Aorta (tissue), 5 donors: ENCODE results near the gene ZNF740. TPM values are rescaled to one million over a fixed set of nuclear protein-coding genes. Genes with fewer than 3 reads are reported as not detected.
A peak's percentile ranks its signal among the peaks of the same experiment; 100 is the strongest.

ENCODE experiments used
- ATAC-seq: fragments of 200-7000 bp; cut with Tn5 transposase; one replicate; pipeline ENCODE4 v1.9.1; 2022; ENCODE audit warnings: moderate library complexity; ENCODE audit not compliant: low FRiP score
- DNase-seq, 2 donors: peaks; one replicate each; pipeline ENCODE4 v3.0.0-alpha.2; 2020
- H3K27ac ChIP-seq, 2 donors: one replicate each; pipeline ENCODE4 v1.5.1; 2013; ENCODE audit warnings: low read length in 2 of 2, mild to moderate bottlenecking in 2 of 2, moderate library complexity in 2 of 2, control low read depth in 1 of 2, inconsistent platforms in 1 of 2, low read depth in 1 of 2
- H3K27me3 ChIP-seq, 2 donors: one replicate each; pipeline ENCODE4 v1.6.1; 2013; ENCODE audit warnings: control low read depth in 1 of 2, low read length in 1 of 2, mild to moderate bottlenecking in 1 of 2, moderate library complexity in 1 of 2; ENCODE audit not compliant: insufficient read depth in 2 of 2, control insufficient read depth in 1 of 2
- H3K36me3 ChIP-seq, 2 donors: one replicate each; pipeline ENCODE4 v1.6.1; 2013; ENCODE audit warnings: control low read depth in 1 of 2, low read length in 1 of 2, mild to moderate bottlenecking in 1 of 2; ENCODE audit not compliant: insufficient read depth in 2 of 2, control insufficient read depth in 1 of 2
- H3K4me1 ChIP-seq, 2 donors: one replicate each; pipeline ENCODE4 v1.6.1; 2013; ENCODE audit warnings: low read length in 2 of 2, control low read depth in 1 of 2, mild to moderate bottlenecking in 1 of 2, moderate library complexity in 1 of 2; ENCODE audit not compliant: insufficient read depth in 2 of 2, control insufficient read depth in 1 of 2
- H3K4me3 ChIP-seq, 2 donors: one replicate each; pipeline ENCODE4 v1.5.1; 2013; ENCODE audit warnings: low read length in 2 of 2, control low read depth in 1 of 2, mild to moderate bottlenecking in 1 of 2
- H3K9me3 ChIP-seq: one replicate; pipeline ENCODE4 v1.6.1; 2013; ENCODE audit warnings: mild to moderate bottlenecking, low read length; ENCODE audit not compliant: control insufficient read depth
- WGBS, 2 donors: extraction: QIAGEN DNeasy Blood & Tissue Kit; methylation state at CpG; one replicate each; pipeline ENCODE4 v1.1.7; 2013; 5-methylcytosine and 5-hydroxymethylcytosine counted together
- intact Hi-C, 2 donors: fragments of 100-400 bp; cut with DNase I; formaldehyde crosslinking; loops; one replicate each; pipeline versions ENCODE4 v1.14.2 to v1.15.0; 2022
- polyA plus RNA-seq, 2 donors: library from polyadenylated mRNA; stranded (reverse); fragments of 200-250 nt; gene quantifications; one replicate each; pipeline ENCODE4 v1.2.3, GENCODE V29; 2013
- total RNA-seq, 2 donors: library from RNA; stranded (reverse); fragmentation: NEBNext Ultra II Directional; extraction: Animal tissue kit (Norgen Biotek cat#: 25700); gene quantifications; one replicate each; pipeline ENCODE4 v1.2.1, GENCODE V29; 2021
- donor health status: healthy with polysubstance abuse.
- donor health status: Bipolar disorder and iron deficiency.
- donor health status: DM: no; HTN: no; CAD: no.
- donor health status: DM: no; HTN: no; CAD: no.
- donor health status: DM: yes; HTN: yes; CAD: no.

ZNF740 gene
- total and polyA plus RNA-seq, 4 donors, result 4.1 to 46.3 (median 24.8) TPM

DNA sequence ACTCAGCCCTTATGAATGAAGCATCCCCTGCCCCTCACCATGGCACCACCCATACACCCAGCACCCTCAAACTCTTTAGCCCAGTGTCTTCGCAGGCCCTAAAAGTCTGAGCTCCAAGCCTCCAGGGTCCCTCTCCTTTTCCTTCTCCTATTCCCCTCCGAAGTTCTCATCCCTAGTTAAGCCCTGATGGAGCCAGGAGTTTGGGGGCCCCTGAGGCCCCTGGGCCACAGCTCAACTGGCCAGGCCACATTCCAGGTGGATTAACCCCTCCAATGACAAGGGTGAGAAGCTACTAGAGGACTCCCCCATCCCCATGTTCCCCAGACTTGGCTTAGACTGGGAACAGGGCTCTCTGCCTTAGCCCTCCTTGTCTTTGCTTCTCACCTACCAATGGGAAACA is 48.9 kb downstream of the ZNF740 start:
- Histone ChIP-seq H3K9me3 (no peaks in the 10 kb centered on the region), H3K36me3 (peaks cover 0 to 2% of the 10 kb centered on the region in 2 donors), H3K4me3 (no peak overlapping the region), H3K27me3 (no peaks in the 10 kb centered on the region), H3K4me1 (peaks cover 0 to 4% of the 10 kb centered on the region in 2 donors), H3K27ac (peak overlapping the region in 1 of 2 donors; percentile 22)
- ATAC-seq (no peak), DNase-seq (peak in 1 of 2 donors; percentile 36)
- 82 to 85% methylated on average over 2 of the region's 2 CpGs for WGBS, 2 donors
- intact Hi-C loops, result no loop called here

DNA sequence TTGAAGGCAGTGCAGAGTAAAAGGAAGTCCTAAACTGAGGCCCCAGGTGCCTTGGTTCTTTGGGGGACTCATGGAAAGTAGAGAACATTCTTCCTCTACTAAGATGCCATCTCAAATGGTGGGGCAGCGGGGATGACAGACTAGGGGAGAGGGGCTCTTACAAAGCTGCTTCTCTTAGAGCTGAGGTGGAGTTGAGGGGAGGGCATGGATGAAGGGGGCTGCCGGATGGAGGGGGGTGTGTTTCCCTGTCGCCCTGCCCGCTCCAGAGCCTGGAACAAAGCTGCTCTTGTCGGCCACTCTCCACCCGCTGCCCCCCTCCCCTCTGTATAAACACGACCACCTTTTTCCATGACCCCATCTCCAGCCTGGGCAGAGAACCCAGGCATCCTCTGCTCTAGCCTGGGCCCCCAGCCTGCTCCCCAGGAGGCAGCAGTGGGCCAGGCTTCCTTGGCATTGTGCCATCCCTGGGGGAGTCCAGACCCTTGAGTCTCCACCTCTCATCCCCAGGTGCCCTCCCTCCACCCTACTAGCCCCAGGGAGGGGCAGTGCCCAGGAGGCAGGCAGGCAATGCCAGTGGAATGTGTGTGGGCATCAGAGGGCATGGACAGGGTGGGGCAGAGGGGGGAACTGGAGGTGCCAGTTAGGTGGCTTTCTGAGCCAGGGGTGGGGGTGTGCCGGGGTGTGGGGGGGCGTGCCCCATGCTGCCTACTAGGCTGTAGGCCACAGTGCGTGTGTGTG is 49.8 kb downstream of the ZNF740 start:
- ATAC-seq, result no peak
- H3K27ac ChIP-seq, result peak overlapping the region in 1 of 2 donors; percentile 33
- WGBS, 2 donors, result 35 to 52% methylated on average over 4 to 10 of the region's 10 CpGs
- no peaks in the 10 kb centered on the region for H3K9me3 ChIP-seq
- H3K36me3 ChIP-seq, result peaks cover 0 to 2% of the 10 kb centered on the region in 2 donors
- DNase-seq, result peak in 1 of 2 donors; percentile 76
- H3K4me3 ChIP-seq, result no peak overlapping the region
- no peaks in the 10 kb centered on the region for H3K27me3 ChIP-seq
- peaks cover 0 to 6% of the 10 kb centered on the region in 2 donors for H3K4me1 ChIP-seq
- intact Hi-C loops, result no loop called here

DNA sequence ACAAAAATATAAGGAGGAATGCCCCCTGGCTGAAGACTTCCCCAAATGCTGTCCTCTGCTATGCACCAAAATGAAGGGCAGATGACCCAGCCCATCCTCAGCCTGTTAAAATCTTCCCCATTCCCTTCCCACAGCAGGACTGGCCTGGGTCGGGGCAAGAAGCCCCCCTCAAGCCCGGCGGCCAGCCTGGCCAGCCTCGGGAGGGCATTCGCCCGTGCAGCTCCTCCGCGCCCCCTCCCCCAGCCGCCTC is 51.1 kb downstream of the ZNF740 start:
- Histone ChIP-seq H3K4me1 (peaks cover 0 to 6% of the 10 kb centered on the region in 2 donors), H3K4me3 (peak overlapping the region; percentile 55 to 84), H3K9me3 (no peaks in the 10 kb centered on the region), H3K36me3 (peaks cover 0 to 2% of the 10 kb centered on the region in 2 donors), H3K27ac (peak overlapping the region; percentile 26 to 79), H3K27me3 (no peaks in the 10 kb centered on the region)
- DNase-seq (no peak), ATAC-seq (no peak)
- intact Hi-C loops, result no loop called here
- WGBS, 2 donors, result 1 to 2% methylated on average over 9 of the region's 9 CpGs

DNA sequence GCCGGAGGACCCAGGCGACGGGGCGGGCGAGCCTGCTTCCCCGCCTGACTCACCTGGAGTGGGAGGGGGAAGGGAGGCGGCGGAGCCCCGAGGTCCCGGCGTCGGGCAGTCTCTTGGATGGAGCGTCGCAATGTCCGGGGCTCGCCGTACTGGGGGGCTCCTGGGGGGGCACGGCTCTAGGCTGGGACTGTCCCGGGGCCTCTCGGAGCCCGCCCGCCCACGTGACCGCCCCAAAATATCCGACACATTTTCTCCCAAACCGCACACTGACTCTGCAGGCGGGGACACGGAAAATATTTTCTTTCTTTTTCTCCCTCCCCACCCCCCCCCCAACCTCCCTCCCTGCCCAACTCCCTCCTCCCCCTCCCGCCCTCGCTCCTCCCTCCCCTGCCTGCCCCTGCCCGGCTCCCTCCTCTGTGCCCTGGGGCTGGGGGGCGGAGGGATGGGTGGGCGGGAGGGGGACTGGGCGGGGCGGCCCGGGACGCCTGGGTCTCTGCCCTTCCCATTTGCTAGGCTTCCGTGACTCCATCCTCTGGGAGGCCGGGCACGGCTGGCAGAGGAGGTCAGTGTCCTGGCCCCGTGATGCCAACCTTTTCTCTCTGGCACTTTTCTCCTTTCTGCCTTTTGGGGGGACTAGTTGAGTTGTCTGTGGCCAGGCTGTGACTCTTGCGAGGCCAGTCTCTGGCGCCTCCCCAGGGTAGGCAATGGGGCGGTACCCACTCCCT is 51.6 kb downstream of the ZNF740 start, which contains the start of gene RARG:
RARG (minus strand) TSS at position 289 of the 725 bp plus-strand sequence. CDS start 4,664 bp downstream, outside the sequence.
- Histone ChIP-seq H3K4me1 (peaks cover 0 to 6% of the 10 kb centered on the region in 2 donors), H3K36me3 (peaks cover 0 to 2% of the 10 kb centered on the region in 2 donors), H3K4me3 (peak within 1 kb of the TSS; percentile 55 to 84), H3K27ac (peak within 1 kb of the TSS; percentile 79 to 91), H3K27me3 (no peaks in the 10 kb centered on the region), H3K9me3 (no peaks in the 10 kb centered on the region)
- WGBS, 2 donors, result 0 to 1% methylated on average over 26 to 44 of the region's 44 CpGs
- peak; percentile 88 for ATAC-seq
- peak; percentile 84 to 92 for DNase-seq
- intact Hi-C loops, result loop anchor here in 1 of 2 donors (1.0 to 2.0 kb wide), 2 partner anchors 11 to 19 kb away; no protein-coding TSS in a partner anchor

DNA sequence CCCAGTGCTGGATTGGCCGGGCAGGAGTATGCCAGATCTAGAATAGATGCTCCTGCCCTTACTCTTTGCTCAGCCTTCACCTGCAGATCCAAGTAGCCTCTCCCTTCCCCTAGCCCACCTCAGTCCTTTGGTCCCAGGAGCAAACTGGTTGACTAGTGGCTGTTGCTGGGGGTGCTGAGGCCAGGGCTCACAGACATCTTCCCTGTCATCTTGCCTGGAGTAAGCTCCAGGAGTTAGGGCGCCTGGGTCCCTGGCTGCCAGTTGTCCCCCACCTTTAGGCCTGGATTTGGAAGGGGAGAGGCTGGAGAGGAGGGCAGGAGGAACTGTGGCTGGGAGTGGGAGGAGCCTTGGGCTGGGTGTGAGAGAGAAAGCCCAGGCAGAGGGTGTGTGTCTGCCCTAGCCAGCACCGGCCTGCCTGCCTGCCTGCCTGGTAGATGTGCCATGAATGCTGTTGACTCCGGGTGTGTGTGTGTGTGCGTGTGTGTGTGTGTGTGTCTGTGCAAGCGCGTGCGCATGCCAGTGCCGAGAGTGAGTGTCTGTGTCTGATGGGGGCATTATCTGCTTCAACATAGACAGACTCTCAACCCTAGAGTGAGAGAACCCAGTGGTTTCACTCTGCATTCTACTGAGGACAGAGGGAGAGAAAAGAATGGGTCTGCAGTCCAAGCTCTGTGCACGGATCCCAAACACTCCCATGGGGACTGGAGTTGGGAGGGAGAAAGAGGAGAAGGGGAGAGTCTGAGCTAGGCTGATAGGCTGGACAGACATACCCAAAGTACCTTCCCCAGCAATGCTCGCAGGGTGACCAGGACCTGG is 52.3 kb downstream of the ZNF740 start:
- Histone ChIP-seq H3K36me3 (no peaks in the 10 kb centered on the region), H3K27me3 (no peaks in the 10 kb centered on the region), H3K9me3 (no peaks in the 10 kb centered on the region), H3K4me1 (peaks cover 0 to 6% of the 10 kb centered on the region in 2 donors), H3K4me3 (peak overlapping the region; percentile 21 to 55), H3K27ac (peak overlapping the region; percentile 10 to 91)
- DNase-seq, result peak; percentile 84
- 3 to 7% methylated on average over 11 of the region's 11 CpGs for WGBS, 2 donors
- intact Hi-C loops, result loop anchor here in 1 of 2 donors (1.0 to 2.0 kb wide), 2 partner anchors 12 to 18 kb away; no protein-coding TSS in a partner anchor
- ATAC-seq, result peak; percentile 80

DNA sequence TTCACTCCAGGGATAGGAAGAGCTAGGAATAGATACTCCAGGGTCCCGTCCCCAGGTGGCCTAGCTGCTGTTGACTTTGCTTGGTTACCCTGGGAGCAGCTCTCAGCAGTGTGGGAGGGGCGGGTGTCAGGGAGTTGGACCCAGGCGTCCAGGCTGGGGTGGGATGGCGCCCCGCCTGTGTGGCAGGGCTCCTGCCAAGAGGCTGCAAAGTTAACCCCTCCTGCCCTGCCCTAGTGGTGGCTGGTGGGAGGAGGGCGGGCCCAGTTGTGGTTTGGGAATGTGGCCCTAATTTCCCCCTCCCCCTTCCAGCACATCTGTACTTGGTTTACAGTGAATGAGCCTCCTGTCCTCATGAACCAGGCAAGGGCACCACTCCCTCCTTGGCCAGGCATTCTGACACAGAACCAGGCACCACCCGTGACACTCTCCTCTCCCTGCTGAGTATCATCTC is 53.2 kb downstream of the ZNF740 start:
- DNase-seq (peak in 1 of 2 donors; percentile 55), ATAC-seq (no peak)
- H3K9me3 ChIP-seq, result no peaks in the 10 kb centered on the region
- intact Hi-C loops, result loop anchor here in 1 of 2 donors (2.0 kb wide), 1 partner anchor 17 kb away; no protein-coding TSS in a partner anchor
- WGBS, 2 donors, result 18 to 21% methylated on average over 7 of the region's 7 CpGs
- H3K27me3 ChIP-seq, result no peaks in the 10 kb centered on the region
- peaks cover 0 to 6% of the 10 kb centered on the region in 2 donors for H3K4me1 ChIP-seq
- H3K36me3 ChIP-seq, result no peaks in the 10 kb centered on the region
- H3K4me3 ChIP-seq, result no peak overlapping the region
- peak overlapping the region in 1 of 2 donors; percentile 91 for H3K27ac ChIP-seq

DNA sequence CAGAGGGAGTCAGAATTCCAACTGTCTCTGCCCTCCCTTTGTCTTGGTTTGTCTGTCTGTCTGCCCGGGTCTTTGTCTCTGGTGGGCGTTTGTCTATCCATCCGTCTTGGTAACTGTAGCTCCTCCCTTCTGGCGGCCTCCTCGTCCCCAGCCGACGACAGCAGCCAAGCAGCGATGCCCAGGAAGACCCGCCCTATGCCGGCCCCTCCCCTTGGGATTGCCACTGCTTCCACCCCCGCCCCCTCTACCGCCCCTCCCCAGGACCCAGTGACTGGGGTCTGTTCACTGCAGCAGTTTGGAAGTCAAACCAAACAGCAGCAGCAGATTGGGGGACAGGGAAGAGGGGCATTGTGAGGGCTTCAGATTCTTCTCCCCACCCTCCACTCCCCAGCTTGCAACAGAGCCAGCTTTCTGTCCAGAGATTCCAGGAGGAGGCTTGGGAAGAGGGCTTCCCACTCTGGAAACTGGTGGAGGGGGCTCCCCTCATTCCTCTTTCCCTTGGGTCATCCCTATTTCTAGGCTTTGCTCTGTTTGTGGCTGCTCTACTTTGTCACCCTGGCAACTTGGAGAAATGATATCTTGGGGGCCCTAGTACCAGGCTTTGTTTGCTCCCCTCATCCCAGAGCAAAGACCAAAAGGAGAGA is 53.9 kb downstream of the ZNF740 start:
- DNase-seq, result peak in 1 of 2 donors; percentile 87
- no peak overlapping the region for H3K4me3 ChIP-seq

DNA sequence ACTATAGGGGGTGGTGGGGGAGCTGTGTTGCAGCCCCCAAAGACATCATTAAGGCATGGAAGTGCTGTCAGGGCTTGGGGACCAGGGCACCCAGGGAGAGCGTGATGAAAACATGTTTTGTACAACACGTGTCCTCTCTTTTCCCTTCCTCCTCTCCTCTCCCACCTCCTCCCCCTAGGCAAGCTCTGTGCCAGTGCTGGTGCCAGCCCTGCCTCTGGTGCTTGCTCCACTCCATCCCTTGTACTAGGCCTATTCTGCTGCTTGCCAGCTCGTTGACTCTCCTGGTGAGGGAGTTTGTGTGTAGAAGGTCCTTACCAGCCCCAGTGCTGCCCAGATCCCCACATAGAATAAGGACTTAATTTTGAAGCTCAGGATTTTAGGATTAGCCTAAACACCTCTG is 54.6 kb downstream of the ZNF740 start:
- DNase-seq, result peak in 1 of 2 donors; percentile 66
- 18 to 19% methylated on average over 3 of the region's 3 CpGs for WGBS, 2 donors
- ATAC-seq, result no peak
- no peak overlapping the region for H3K4me3 ChIP-seq
- peaks cover 0 to 6% of the 10 kb centered on the region in 2 donors for H3K4me1 ChIP-seq
- intact Hi-C loops, result no loop called here
- H3K27me3 ChIP-seq, result no peaks in the 10 kb centered on the region
- H3K9me3 ChIP-seq, result no peaks in the 10 kb centered on the region
- H3K36me3 ChIP-seq, result no peaks in the 10 kb centered on the region
- no peak overlapping the region for H3K27ac ChIP-seq

More for the DNA sequence above, 53.9 kb downstream of the ZNF740 start:
- peak overlapping the region in 1 of 2 donors; percentile 45 for H3K27ac ChIP-seq
- H3K9me3 ChIP-seq, result no peaks in the 10 kb centered on the region
- 0% methylated on average over 10 to 12 of the region's 12 CpGs for WGBS, 2 donors
- no peak for ATAC-seq
- H3K36me3 ChIP-seq, result no peaks in the 10 kb centered on the region
- intact Hi-C loops, result no loop called here
- H3K27me3 ChIP-seq, result no peaks in the 10 kb centered on the region
- peaks cover 0 to 6% of the 10 kb centered on the region in 2 donors for H3K4me1 ChIP-seq
